HG03039 (cell line): ENCODE results near the gene ACBD3.

Experiments
- ATAC-seq: cut with Tn5 transposase; IDR thresholded peaks from one replicate; pipeline ENCODE4 v1.9.1; 2021; ENCODE audit warnings: mild to moderate bottlenecking, moderate library complexity; ENCODE audit not compliant: unreplicated experiment

The ACBD3 gene

GRCh38 chr1:226116673-226117072 is 69.9 kb downstream of the ACBD3 start:
- no peak for ATAC-seq

- no peak for ATAC-seq
Measured at GRCh38 chr1:226112626-226113025, 73.9 kb downstream of the ACBD3 start.

DNA sequence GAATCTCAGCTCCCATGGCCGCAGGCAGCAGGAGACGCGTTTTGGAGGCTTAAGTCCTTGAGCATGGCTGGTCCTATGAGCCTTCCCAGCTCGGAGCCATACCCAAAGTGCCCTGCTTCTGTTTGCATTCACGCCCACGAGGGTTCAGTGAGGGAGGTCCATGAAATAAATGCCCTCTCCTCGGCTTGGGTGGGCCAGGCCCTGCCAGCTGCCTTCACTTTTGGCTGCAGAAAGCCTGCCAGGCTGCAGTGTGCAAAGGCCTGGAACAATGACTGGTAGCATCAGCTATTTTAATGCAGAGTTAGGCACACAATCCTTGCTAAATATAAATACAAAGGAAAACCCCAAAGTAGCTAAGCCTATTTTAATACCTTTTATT is 74.7 kb downstream of the ACBD3 start:
- no peak for ATAC-seq

GRCh38 chr1:226111098-226111882 is 75.3 kb downstream of the ACBD3 start:
- no peak for ATAC-seq

DNA sequence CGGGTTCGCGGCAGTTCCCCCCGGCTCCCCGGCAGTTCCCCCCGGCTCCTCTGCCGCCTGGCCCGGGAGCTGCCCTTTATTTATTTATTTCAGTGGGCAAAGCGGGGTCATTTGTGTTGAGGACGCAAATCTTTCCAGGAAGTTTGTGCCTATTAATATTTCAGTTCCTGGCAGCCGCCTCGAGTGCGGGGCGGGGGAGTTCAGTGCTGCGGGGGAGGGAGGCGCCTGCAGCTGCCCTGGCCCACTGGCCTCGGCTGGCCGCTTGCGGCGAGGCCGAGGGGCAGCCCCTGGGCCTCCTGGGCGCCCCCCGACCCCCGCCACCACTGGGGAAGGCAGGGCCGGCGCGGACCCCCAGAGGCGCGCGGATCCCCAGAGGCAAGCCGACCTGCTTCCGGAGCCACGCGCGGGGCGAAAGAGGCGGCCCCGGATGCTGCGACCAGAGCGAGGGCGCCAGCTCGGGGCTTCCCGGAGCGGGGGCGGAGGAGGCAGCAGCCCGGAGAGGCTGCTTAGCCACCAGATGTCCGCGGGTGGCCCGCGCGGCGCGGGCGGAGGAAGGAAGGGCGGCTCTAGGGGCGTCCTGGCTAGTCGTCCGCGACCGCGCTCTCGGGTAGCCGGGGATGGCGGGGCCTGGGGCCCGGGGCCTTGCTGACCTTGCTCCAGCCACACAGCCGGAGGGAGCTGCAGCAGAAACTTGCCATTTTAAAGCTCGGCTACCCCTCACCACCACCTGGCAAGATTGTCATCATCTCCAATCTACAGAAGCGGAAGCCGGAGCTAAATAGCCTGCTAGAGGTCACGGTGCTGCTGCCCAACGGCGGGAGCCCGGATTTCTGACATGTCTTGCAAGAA is 76.1 kb downstream of the ACBD3 start:
- peak; percentile 77 for ATAC-seq

DNA sequence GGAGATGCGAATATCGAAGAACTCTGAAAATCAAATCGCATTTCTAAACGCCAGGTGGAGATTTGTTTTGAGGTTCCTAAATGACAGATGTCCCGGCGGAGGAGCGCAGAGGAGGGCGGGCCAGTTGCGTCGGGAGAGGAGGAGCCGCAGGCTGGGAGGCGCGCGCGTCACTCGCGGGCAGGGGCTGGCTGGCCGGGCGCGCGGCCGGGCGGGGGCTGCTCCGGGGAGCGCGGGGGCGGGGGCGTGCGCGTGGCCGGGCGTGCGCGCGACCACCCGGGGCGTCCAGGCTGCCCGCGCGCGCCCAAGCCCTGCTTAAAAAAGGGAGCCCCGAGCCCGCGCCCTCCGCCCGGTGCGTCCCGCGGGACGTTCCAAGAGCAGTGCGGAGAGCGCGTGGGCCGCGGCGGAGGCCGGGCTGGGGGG is 76.7 kb downstream of the ACBD3 start:
- peak; percentile 74 for ATAC-seq

DNA sequence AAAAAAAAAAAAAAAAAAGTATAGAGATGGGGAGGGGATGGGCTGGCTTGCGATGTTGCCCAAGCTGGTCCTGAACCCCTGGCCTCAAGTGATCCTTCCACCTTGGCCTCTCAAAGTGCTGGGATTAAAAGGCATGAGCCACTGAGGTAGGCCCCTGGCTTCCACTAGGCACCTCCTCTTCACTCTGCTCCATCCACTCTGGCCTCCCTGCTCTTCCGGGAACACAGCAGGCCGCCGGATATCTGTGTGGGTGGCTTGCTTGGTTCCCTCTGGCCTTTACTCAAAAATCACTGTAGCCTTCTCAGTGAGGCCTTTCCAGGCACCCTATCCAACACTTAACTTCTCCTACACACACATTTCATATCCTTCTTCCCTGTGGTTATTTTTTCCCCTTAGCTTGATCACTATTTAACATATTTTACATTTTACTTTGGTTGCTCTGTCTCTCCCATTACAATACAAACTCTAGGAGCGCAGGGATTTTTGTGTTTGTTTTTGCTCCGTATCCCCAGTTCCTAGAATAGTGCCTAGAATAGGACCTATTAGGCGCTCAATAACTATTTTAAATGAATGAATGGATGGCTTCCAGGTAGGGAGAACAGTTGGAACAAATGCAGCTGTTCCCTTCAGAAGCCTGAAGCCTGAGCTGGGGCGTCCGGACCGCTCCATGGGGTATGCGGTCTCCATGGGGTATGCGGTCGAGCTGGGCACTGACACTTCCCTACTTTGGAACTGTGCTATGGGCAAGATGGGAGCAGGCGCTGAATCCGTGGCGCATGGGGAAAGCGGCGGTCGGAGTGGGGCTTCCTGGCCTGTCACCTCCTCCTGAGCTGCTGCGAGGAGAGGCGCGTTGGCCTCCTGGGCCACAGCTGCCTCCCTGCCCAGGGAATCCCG is 77.4 kb downstream of the ACBD3 start:
- ATAC-seq: no peak

- no peak for ATAC-seq
Measured at GRCh38 chr1:226107471-226108460, 78.8 kb downstream of the ACBD3 start.

DNA sequence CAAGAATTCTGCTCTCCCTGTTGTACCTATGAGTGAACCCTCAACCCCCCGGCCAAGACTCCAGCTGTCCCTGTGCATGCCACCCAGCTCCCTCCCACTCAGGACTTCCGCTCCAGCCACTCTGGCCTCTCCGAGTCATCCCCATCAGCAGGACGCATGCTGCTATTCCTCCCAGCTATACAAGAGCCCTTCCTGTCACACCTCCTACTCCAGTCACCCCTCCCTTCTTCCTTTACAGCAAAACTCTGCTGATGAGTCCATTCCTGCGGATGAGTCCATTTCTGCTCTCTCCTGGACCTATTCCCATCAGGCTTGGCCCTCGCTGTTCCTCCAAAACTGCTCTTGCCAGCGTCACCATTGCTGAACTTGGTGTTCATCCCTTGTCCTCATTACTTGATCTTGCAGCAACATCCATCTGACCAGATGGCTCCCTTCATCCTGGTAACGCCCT is 81.8 kb downstream of the ACBD3 start:
- no peak for ATAC-seq

DNA sequence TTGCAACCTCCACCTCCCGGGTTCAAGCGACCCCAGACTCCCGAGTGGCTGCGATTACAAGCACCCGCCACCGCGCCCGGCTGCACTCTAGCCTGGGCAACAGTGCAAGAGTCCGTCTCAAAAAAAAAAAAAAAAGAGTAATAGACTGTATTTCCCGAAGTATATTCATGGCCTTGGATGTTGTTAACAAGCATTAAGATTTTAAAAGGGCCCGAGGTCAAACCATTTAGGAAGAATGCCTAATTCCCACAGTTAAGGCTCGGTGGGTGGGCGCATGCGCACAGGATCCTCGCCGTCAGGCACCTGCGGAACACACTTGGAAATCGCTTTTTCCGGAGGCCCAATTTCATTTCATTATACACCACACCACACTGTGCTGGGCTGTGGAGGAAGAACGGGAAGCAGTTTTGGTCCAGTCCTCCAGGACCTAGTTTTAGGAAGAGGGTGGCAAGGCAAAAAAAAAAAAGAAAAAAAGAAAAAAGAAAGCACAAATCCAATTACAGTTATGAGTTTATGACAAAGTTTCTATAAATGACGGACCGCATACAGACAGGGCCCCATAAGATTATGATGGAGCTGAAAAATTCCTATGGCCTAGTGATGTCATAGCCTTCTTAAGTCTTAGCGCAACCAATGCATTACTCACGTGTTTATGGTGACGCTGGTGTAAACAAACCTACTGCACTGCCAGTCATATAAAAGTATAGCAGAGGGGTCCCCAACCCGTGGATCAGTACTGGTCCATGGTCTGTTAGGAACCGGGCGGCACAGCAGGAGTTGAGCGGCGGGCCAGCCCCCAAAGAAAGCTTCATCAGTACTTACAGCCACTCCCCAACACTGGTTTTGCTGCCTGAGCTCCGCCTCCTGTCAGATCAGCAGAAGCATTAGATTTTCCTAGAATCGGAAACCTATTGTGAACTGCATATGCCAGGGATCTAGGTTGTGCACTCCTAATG is 85.8 kb downstream of the ACBD3 start:
- ATAC-seq: no peak

GRCh38 chr1:226098870-226099835 is 87.4 kb downstream of the ACBD3 start:
- no peak for ATAC-seq

DNA sequence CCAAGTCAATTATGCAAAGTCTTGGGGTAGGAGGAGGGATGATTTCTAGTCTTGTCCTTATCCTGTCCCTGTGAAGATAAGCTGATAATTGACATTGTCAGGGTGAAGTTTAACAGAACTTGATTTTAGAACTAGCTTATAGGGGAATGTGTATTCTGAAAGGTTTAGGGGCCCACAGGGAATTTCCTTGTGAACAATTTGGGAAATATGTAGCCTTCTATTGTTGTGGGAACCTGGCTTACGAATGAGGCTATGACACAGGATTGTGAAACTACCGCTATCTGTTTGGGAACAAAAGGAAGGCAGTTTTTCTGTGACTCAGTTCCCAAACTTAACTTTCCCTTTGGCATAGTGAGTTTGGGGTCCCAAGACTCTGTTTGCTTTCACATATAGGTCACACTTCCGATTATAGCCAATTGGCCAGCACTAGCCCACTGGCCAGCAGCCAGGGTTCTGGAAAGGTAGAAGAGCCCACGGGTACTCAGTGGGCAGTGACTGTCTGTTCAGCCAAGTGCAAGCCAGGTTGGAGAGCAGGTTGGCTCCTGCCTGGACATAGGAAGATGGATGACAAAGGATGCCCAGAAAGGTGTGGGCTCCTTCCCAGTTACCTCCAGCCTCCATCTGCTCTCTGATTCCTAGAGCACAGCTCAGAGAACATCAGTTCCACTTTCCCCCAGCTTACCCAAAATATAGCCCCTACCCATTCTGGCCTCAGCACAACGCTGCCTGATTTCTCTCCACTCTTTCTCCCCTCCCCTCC is 88.5 kb downstream of the ACBD3 start:
- no peak for ATAC-seq

- no peak for ATAC-seq
Measured at GRCh38 chr1:226095286-226095685, 91.3 kb downstream of the ACBD3 start.
